NB4 (cell line): ENCODE results near the gene RRP7A.
"Not testable (repeated sequence)": the region's sequence is repeated elsewhere in the genome, so short reads cannot be mapped to it uniquely, and the experiment has no call there.

Experiments
- DNase-seq: peaks from one replicate; pipeline ENCODE4 v3.0.0; 2010; ENCODE audit warnings: low read depth
- H3K4me3 ChIP-seq: one replicate; pipeline ENCODE4 v1.5.1; 2011; ENCODE audit warnings: mild to moderate bottlenecking, low read depth, low read length, moderate library complexity
- CTCF ChIP-seq: IDR thresholded peaks from one replicate; pipeline ENCODE4 v1.5.1; 2012; ENCODE audit warnings: low read depth, low read length
- MAX ChIP-seq: IDR thresholded peaks from 2 replicates; pipeline ENCODE4 v1.6.1; 2011; ENCODE audit warnings: low read depth, low read length
- MYC ChIP-seq: IDR thresholded peaks from 2 replicates; pipeline ENCODE4 v1.6.1; 2011; ENCODE audit warnings: low read depth, low read length
- POLR2A ChIP-seq: IDR thresholded peaks from 2 replicates; pipeline ENCODE4 v1.6.1; 2011; ENCODE audit warnings: mild to moderate bottlenecking; ENCODE audit not compliant: insufficient read length; ENCODE audit errors: extremely low read depth

The RRP7A gene

GRCh38 chr22:42515896-42516295 is 3.7 kb downstream of the RRP7A start:
- no peak for DNase-seq
- TF ChIP-seq MYC (no peak), CTCF (no peak), POLR2A (no peak), MAX (no peak)
- H3K4me3 ChIP-seq, result no peak overlapping the region

- DNase-seq, H3K4me3 ChIP-seq: not testable (repeated sequence)
Observed at GRCh38 chr22:42515304-42515703, 4.3 kb downstream of the RRP7A start.

- DNase-seq, H3K4me3 ChIP-seq: not testable (repeated sequence)
Observed at GRCh38 chr22:42514331-42514730, 5.3 kb downstream of the RRP7A start.

GRCh38 chr22:42512273-42512990 is 7.2 kb downstream of the RRP7A start:
- not testable (repeated sequence) for H3K4me3 ChIP-seq, DNase-seq

GRCh38 chr22:42511401-42511891 is 8.2 kb downstream of the RRP7A start:
- H3K4me3 ChIP-seq, result no peak overlapping the region
- no peak for TF ChIP-seq POLR2A
- no peak for DNase-seq

GRCh38 chr22:42509548-42509947 is 10.0 kb downstream of the RRP7A start:
- DNase-seq, result peak; percentile 27
- TF ChIP-seq CTCF, result no peak
- TF ChIP-seq MYC, result no peak
- TF ChIP-seq MAX, result no peak
- TF ChIP-seq POLR2A, result no peak
- H3K4me3 ChIP-seq, result no peak overlapping the region

- not testable (repeated sequence) for DNase-seq, H3K4me3 ChIP-seq
Observed at GRCh38 chr22:42508975-42509364, 10.6 kb downstream of the RRP7A start.

- H3K4me3 ChIP-seq, DNase-seq: not testable (repeated sequence)
Observed at GRCh38 chr22:42508327-42508974, 11.1 kb downstream of the RRP7A start.

- no peak for DNase-seq
- no peak overlapping the region for H3K4me3 ChIP-seq
- no peak for TF ChIP-seq POLR2A
- no peak for TF ChIP-seq MAX
- no peak for TF ChIP-seq MYC
- TF ChIP-seq CTCF, result no peak
Observed at GRCh38 chr22:42500836-42501179, 18.8 kb downstream of the RRP7A start.
